Thyroid gland (tissue), 4 donors: ENCODE results near the gene MCMBP. TPM values are rescaled to one million over a fixed set of nuclear protein-coding genes. Genes with fewer than 3 reads are reported as not detected.
"Not testable (repeated sequence)": the region's sequence is repeated elsewhere in the genome, so short reads cannot be mapped to it uniquely, and the experiment has no call there.

Source experiments
- DNase-seq, 2 donors: peaks; one replicate each; pipeline ENCODE4 v3.0.0-alpha.2; 2019
- H3K27ac ChIP-seq, 3 donors: fragments of 200-600 bp; sonication (generic); 1 replicate in 2 of 3; 2 replicates in 1 of 3; pipeline ENCODE4 v1.5.1; 2016 to 2019; ENCODE audit warnings: mild to moderate bottlenecking in 1 of 3, moderate library complexity in 1 of 3
- H3K27me3 ChIP-seq: fragments of 200-600 bp; sonication (generic); one replicate; pipeline ENCODE4 v1.5.1; 2019
- H3K36me3 ChIP-seq, 2 donors: fragments of 200-600 bp; sonication (generic); one replicate each; pipeline ENCODE4 v1.5.1; 2016 to 2019
- H3K4me1 ChIP-seq, 2 donors: fragments of 200-600 bp; sonication (generic); one replicate each; pipeline ENCODE4 v1.5.1; 2017 to 2019
- H3K4me3 ChIP-seq, 3 donors: fragments of 200-600 bp; sonication (generic); replicated peaks in 1 of 3; 1 replicate in 2 of 3; 2 replicates in 1 of 3; pipeline ENCODE4 v1.5.1; 2016; ENCODE audit warnings: mild to moderate bottlenecking in 1 of 3
- H3K9me3 ChIP-seq: fragments of 200-600 bp; sonication (generic); one replicate; pipeline ENCODE4 v1.5.1; 2017
- POLR2A ChIP-seq, 2 donors: fragments of 450-650 bp; IDR thresholded peaks; one replicate each; pipeline ENCODE4 v1.6.1; 2017; ENCODE audit warnings: antibody characterized with exemption in 2 of 2, mild to moderate bottlenecking in 2 of 2, moderate library complexity in 1 of 2
- WGBS, 2 donors: methylation state at CpG; one replicate each; pipeline ENCODE4 v1.1.5; 2017; 5-methylcytosine and 5-hydroxymethylcytosine counted together
- intact Hi-C: fragments of 100-400 bp; cut with DNase I; formaldehyde crosslinking; loops from one replicate; pipeline ENCODE4 v1.15.1; 2023
- total RNA-seq, 4 donors: library from RNA; depleted of rRNA; stranded (reverse); fragments of >200 nt; gene quantifications; one replicate each; pipeline ENCODE4 v1.2.3, GENCODE V29; 2016
- TF ChIP-seq, protein P1 (sequence below), 6 experiments: fragments of 200-600 bp in 3 of 6; fragments of 450-650 bp in 3 of 6; sonication (generic) in 3 of 6; IDR thresholded peaks; one replicate each; pipeline ENCODE4 v1.5.1; 2016 to 2019; ENCODE audit warnings: antibody characterized with exemption in 6 of 6, mild to moderate bottlenecking in 2 of 6, inconsistent platforms in 1 of 6, moderate library complexity in 1 of 6

Gene MCMBP
- total RNA-seq, 4 donors from 2014 or later = 44.3 to 79.1 (median 59.0) TPM

DNA sequence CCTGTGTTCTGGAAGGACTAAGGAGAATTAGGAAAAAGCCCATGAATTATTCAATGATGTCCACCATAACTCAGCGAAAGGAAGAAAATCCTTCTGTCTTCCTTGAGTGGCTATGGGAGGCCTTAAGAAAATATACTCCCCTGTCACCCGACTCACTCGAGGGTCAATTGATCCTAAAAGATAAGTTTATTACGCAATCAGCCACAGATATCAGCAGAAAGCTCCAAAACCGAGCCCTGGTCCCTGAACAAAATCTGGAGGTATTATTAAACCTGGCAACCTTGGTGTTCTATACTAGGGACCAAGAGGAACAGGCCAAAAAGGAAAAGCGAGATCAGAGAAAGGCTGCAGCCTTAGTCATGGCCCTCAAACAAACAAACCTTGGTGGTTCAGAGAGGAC lies 13.4 kb upstream of the MCMBP start:
- DNase-seq, intact Hi-C loops, H3K4me1 ChIP-seq, H3K36me3 ChIP-seq, H3K4me3 ChIP-seq, H3K27me3 ChIP-seq, H3K27ac ChIP-seq, H3K9me3 ChIP-seq: not testable (repeated sequence)
- WGBS, 2 donors = 84 to 90% methylated on average over 6 of the region's 6 CpGs

DNA sequence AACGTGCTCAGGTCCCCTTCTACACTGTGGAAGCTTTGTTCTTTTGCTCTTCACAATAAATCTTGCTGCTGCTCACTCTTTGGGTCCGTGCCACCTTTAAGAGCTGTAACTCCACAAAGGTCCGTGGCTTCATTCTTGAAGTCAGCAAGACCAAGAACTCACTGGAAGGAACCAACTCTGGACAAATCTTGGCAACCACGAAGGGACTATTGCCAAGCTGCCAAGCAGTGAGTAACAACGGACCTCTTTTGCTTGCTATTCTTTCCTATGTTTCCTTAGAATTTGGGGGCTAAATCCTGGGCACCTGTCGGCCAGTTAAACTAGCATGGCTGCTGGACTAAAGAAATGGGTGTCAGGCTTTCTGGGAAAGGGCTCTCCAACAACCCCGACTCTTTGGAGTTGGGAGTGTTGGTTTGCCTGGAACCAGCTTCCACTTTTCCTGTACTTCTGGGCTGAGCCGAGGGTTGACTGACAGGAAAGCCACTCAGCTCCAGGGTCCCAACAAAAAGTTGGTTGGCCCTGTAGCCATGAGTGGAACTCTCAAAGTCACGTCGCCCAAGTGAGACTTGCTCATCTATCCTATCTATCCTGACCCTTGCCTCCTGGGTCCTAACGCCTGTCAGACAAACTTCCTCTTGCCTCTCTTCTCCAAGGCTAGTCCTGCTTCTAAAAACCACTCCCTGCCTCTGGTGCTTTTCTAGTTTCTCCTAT lies 11.4 kb upstream of the MCMBP start:
- intact Hi-C loops, H3K27ac ChIP-seq, H3K27me3 ChIP-seq, H3K36me3 ChIP-seq, H3K9me3 ChIP-seq, DNase-seq, H3K4me3 ChIP-seq, H3K4me1 ChIP-seq: not testable (repeated sequence)
- WGBS, 2 donors = 78 to 80% methylated on average over 11 of the region's 11 CpGs

DNA sequence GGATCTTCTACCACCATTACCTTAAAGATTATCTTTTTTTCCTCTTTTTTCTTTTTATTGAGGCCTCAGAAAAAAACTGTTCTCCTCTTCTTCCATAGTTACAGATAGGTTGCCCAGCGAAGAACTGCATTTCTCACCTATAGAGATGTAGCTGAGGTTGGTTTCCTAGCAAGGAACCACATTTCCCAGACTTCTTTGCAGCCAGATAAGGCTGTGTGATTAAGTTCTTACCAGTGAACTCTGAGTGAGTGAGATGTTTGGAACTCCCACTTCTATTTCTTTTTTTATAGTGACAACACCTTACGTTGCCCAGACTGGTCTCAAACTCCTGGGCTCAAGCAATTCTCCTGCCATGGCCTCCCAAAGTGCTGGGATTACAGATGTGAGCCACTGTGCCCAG lies 5.9 kb upstream of the MCMBP start:
- 87 to 89% methylated on average over 2 of the region's 2 CpGs for WGBS, 2 donors
- Histone ChIP-seq H3K27me3 (no peaks in the 10 kb centered on the region), H3K4me1 (peaks cover 0 to 3% of the 10 kb centered on the region in 2 donors), H3K4me3 (no peak overlapping the region), H3K27ac (no peak overlapping the region), H3K9me3 (no peaks in the 10 kb centered on the region), H3K36me3 (no peaks in the 10 kb centered on the region)
- TF ChIP-seq, protein P1, sequence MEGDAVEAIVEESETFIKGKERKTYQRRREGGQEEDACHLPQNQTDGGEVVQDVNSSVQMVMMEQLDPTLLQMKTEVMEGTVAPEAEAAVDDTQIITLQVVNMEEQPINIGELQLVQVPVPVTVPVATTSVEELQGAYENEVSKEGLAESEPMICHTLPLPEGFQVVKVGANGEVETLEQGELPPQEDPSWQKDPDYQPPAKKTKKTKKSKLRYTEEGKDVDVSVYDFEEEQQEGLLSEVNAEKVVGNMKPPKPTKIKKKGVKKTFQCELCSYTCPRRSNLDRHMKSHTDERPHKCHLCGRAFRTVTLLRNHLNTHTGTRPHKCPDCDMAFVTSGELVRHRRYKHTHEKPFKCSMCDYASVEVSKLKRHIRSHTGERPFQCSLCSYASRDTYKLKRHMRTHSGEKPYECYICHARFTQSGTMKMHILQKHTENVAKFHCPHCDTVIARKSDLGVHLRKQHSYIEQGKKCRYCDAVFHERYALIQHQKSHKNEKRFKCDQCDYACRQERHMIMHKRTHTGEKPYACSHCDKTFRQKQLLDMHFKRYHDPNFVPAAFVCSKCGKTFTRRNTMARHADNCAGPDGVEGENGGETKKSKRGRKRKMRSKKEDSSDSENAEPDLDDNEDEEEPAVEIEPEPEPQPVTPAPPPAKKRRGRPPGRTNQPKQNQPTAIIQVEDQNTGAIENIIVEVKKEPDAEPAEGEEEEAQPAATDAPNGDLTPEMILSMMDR (IDR thresholded peaks at IDR 0.05) = no peak
- TF ChIP-seq POLR2A (IDR thresholded peaks at IDR 0.05) = no peak
- intact Hi-C loops = no loop called here
- no peak for DNase-seq

DNA sequence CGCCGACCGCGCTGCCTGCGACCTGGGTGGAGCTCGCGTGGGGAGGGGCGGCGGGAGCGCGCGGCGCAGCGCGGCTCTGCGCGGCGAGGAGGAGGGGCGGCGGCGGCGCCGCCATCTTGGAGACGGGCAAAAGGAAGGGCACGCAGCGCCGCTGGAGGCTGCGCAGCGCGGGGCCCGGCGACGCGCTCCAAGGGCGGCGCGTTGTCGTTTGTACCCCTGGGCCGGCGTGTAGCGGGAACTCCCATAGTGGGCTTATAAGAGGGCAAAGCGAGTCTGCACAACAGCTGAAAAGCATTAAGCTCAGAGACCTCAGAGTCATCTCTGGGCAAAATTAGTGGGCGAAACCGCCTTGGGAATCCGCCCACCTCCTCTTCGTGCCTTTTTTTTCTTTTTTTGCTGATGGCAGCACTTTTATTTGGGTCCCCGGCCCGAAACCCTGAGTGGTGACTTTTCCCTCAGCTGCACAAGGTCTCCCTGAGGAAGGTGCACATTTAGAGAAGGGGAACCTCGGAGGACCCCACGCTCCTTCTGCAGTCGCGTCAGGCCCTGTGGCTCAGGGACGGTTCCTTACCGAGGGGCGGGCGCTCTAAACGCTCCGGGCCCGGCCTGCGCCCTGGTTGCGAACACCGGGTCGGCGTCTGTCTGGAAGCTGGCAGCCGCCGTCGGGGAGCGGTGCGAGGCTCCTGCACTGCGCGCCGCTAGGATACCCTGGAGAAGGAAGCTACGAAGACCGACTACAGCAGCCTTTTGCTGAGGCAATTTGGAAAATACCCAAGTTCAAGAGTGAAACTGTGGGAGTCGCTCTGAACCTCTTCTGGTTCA lies 428 bp upstream of the MCMBP start:
- Histone ChIP-seq H3K4me3 (peak overlapping the region; percentile 59 to 73 (median 64)), H3K27me3 (no peaks in the 10 kb centered on the region), H3K9me3 (no peaks in the 10 kb centered on the region), H3K27ac (peak overlapping the region; percentile 68 to 86 (median 78)), H3K36me3 (no peaks in the 10 kb centered on the region), H3K4me1 (peaks cover 11 to 16% of the 10 kb centered on the region in 2 donors)
- TF ChIP-seq, protein P1 (IDR thresholded peaks at IDR 0.05) = no peak
- TF ChIP-seq POLR2A (IDR thresholded peaks at IDR 0.05) = peak in 1 of 2 donors; percentile 70
- intact Hi-C loops = no loop called here
- 0 to 1% methylated on average over 24 to 37 of the region's 75 CpGs for WGBS, 2 donors
- DNase-seq = peak; percentile 83 to 84

DNA sequence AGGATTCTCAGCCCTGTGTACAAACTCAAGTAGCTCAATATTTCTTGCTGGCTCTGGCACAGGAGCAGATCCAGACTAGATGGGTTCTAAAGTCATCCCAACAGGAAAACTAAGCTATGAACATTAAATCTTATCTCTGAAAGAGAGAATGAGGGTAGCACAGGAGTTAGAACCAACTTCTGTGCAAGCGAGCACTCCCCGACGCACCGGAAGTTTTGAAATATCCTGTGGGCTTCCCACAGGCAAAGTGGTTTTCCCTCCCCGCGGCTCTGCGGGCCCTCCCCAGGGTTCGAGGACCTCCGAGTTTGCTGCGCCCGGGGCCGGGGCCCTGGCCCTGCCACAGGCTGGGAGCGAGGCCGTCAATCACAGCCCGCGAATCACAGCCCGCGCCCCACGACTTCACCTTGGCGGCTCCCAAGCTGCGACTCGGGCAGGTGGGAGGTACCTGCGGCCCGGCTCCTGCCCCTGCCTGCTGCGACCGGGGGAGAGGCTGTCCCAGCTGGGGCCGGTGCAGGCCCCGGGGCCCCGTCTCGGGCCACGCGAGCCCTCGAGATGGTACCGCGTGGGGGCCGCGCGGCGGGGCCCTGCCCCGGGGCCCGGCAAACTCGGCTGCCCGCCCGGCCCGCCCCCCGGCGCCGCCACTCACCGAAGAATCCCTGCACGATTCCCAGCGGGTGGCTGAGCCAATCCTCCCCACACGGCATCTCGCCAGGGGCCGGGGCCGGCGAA lies 598 bp downstream of the MCMBP start:
- TF ChIP-seq, protein P1 (IDR thresholded peaks at IDR 0.05) = no peak
- TF ChIP-seq POLR2A (IDR thresholded peaks at IDR 0.05) = peak in 1 of 2 donors; percentile 6
- 0 to 2% methylated on average over 6 to 19 of the region's 56 CpGs for WGBS, 2 donors
- no peaks in the 10 kb centered on the region for H3K9me3 ChIP-seq
- H3K4me3 ChIP-seq = peak overlapping the region; percentile 54 to 73 (median 59)
- DNase-seq = peak; percentile 81 to 86
- no peaks in the 10 kb centered on the region for H3K36me3 ChIP-seq
- intact Hi-C loops = no loop called here
- peaks cover 11 to 16% of the 10 kb centered on the region in 2 donors for H3K4me1 ChIP-seq
- H3K27ac ChIP-seq = peak overlapping the region; percentile 68 to 86 (median 70)
- no peaks in the 10 kb centered on the region for H3K27me3 ChIP-seq

DNA sequence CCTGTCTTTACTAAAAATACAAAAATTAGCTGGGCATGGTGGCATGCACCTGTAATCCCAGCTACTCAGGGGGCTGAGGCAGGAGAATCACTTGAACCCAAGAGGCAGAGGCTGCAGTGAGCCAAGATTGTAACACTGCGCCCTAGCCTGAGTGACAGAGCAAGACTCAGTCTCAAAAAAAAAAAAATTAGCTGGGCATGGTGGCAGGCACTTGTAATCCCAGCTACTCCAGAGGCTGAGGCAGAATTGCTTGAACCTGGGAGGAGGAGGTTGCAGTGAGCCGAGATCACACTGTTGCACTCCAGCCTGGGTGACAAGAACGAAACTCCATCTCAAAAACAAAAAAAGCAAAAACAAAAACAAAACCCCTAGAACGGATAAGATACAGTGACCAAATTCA lies 3.2 kb downstream of the MCMBP start:
- intact Hi-C loops = loop anchor here (5.0 to 10.0 kb wide), 3 partner anchors 33 to 265 kb away; no protein-coding TSS in a partner anchor
- H3K4me3 ChIP-seq, DNase-seq, H3K27me3 ChIP-seq, H3K36me3 ChIP-seq, H3K27ac ChIP-seq, H3K9me3 ChIP-seq: not testable (repeated sequence)
- 84 to 85% methylated on average over 4 of the region's 4 CpGs for WGBS, 2 donors
- H3K4me1 ChIP-seq = peaks cover 11 to 16% of the 10 kb centered on the region in 2 donors
